Mucosa of rectum (tissue), 2 donors: ENCODE results near the gene TLE6.
"Not testable (repeated sequence)": the region's sequence is repeated elsewhere in the genome, so short reads cannot be mapped to it uniquely, and the experiment has no call there.

Experiments used
- H3K27ac ChIP-seq, 2 donors: one replicate each; pipeline ENCODE4 v1.7.0; 2013; ENCODE audit warnings: inconsistent platforms in 2 of 2, low read depth in 2 of 2, low read length in 2 of 2
- H3K27me3 ChIP-seq, 2 donors: one replicate each; pipeline ENCODE4 v1.7.0; 2013; ENCODE audit warnings: low read length in 2 of 2; ENCODE audit not compliant: control insufficient read depth in 2 of 2, insufficient read depth in 2 of 2
- H3K36me3 ChIP-seq, 2 donors: one replicate each; pipeline ENCODE4 v1.7.0; 2013; ENCODE audit warnings: low read length in 2 of 2; ENCODE audit not compliant: control insufficient read depth in 2 of 2, insufficient read depth in 2 of 2
- H3K4me1 ChIP-seq, 2 donors: one replicate each; pipeline ENCODE4 v1.7.0; 2013; ENCODE audit warnings: low read length in 2 of 2, mild to moderate bottlenecking in 1 of 2; ENCODE audit not compliant: control insufficient read depth in 2 of 2, insufficient read depth in 2 of 2
- H3K4me3 ChIP-seq, 2 donors: one replicate each; pipeline ENCODE4 v1.7.0; 2013; ENCODE audit warnings: low read length in 2 of 2
- H3K9ac ChIP-seq, 2 donors: one replicate each; pipeline ENCODE4 v1.7.0; 2013; ENCODE audit warnings: low read length in 2 of 2, low read depth in 1 of 2, mild to moderate bottlenecking in 1 of 2
- H3K9me3 ChIP-seq, 2 donors: one replicate each; pipeline ENCODE4 v1.7.0; 2013; ENCODE audit warnings: low read length in 2 of 2; ENCODE audit not compliant: control insufficient read depth in 2 of 2
- donor health status: healthy.
- donor health status: Normal muscosa, but diverticular disease.

Gene TLE6

GRCh38 chr19:2998642-2999041 lies 21.3 kb downstream of the TLE6 start:
- Histone ChIP-seq H3K36me3 (peaks cover 2 to 4% of the 10 kb centered on the region in 2 donors), H3K4me3 (no peak overlapping the region), H3K4me1 (no peaks in the 10 kb centered on the region), H3K27ac (no peak overlapping the region), H3K9ac (no peak overlapping the region), H3K9me3 (no peaks in the 10 kb centered on the region), H3K27me3 (no peaks in the 10 kb centered on the region)

GRCh38 chr19:3001235-3001800 lies 24.0 kb downstream of the TLE6 start:
- peaks cover 10 to 11% of the 10 kb centered on the region in 2 donors for H3K36me3 ChIP-seq
- no peaks in the 10 kb centered on the region for H3K9me3 ChIP-seq
- H3K27me3 ChIP-seq = no peaks in the 10 kb centered on the region
- no peak overlapping the region for H3K27ac ChIP-seq
- no peak overlapping the region for H3K9ac ChIP-seq
- H3K4me1 ChIP-seq = no peaks in the 10 kb centered on the region
- no peak overlapping the region for H3K4me3 ChIP-seq

GRCh38 chr19:3003046-3003445 lies 25.7 kb downstream of the TLE6 start:
- Histone ChIP-seq H3K36me3 (peaks cover 11 to 12% of the 10 kb centered on the region in 2 donors), H3K27me3 (no peaks in the 10 kb centered on the region), H3K4me1 (no peaks in the 10 kb centered on the region)

GRCh38 chr19:3004522-3004921 lies 27.2 kb downstream of the TLE6 start:
- Histone ChIP-seq H3K9me3 (no peaks in the 10 kb centered on the region), H3K27ac (no peak overlapping the region), H3K9ac (no peak overlapping the region), H3K36me3 (peaks cover 15 to 20% of the 10 kb centered on the region in 2 donors), H3K4me3 (no peak overlapping the region), H3K4me1 (no peaks in the 10 kb centered on the region), H3K27me3 (no peaks in the 10 kb centered on the region)

More at GRCh38 chr19:3003046-3003445, 25.7 kb downstream of the TLE6 start:
- H3K4me3 ChIP-seq = no peak overlapping the region
- H3K27ac ChIP-seq = no peak overlapping the region
- H3K9me3 ChIP-seq = no peaks in the 10 kb centered on the region
- H3K9ac ChIP-seq = no peak overlapping the region

- H3K36me3 ChIP-seq = peaks cover 18 to 20% of the 10 kb centered on the region in 2 donors
- no peaks in the 10 kb centered on the region for H3K9me3 ChIP-seq
- H3K27me3 ChIP-seq = no peaks in the 10 kb centered on the region
- H3K27ac ChIP-seq = no peak overlapping the region
- H3K9ac ChIP-seq = no peak overlapping the region
- no peaks in the 10 kb centered on the region for H3K4me1 ChIP-seq
- no peak overlapping the region for H3K4me3 ChIP-seq
These were observed 28.0 kb downstream of the TLE6 start for GRCh38 chr19:3005345-3005744.

GRCh38 chr19:3006075-3006767 lies 28.9 kb downstream of the TLE6 start:
- no peaks in the 10 kb centered on the region for H3K4me1 ChIP-seq
- H3K27ac ChIP-seq = no peak overlapping the region
- no peaks in the 10 kb centered on the region for H3K9me3 ChIP-seq
- H3K27me3 ChIP-seq = no peaks in the 10 kb centered on the region
- H3K9ac ChIP-seq = no peak overlapping the region
- H3K4me3 ChIP-seq = no peak overlapping the region
- H3K36me3 ChIP-seq = peaks cover 24% of the 10 kb centered on the region in 2 donors

GRCh38 chr19:3007975-3008374 lies 30.6 kb downstream of the TLE6 start:
- H3K4me3 ChIP-seq = no peak overlapping the region
- no peaks in the 10 kb centered on the region for H3K27me3 ChIP-seq
- peaks cover 21 to 26% of the 10 kb centered on the region in 2 donors for H3K36me3 ChIP-seq
- H3K9me3 ChIP-seq = no peaks in the 10 kb centered on the region
- no peak overlapping the region for H3K9ac ChIP-seq
- H3K27ac ChIP-seq = no peak overlapping the region
- H3K4me1 ChIP-seq = no peaks in the 10 kb centered on the region

GRCh38 chr19:3008994-3009393 lies 31.6 kb downstream of the TLE6 start:
- Histone ChIP-seq H3K9ac (no peak overlapping the region), H3K4me3 (no peak overlapping the region), H3K36me3 (peaks cover 21 to 26% of the 10 kb centered on the region in 2 donors), H3K27ac (no peak overlapping the region), H3K9me3 (no peaks in the 10 kb centered on the region), H3K27me3 (no peaks in the 10 kb centered on the region), H3K4me1 (no peaks in the 10 kb centered on the region)

GRCh38 chr19:3010871-3011270 lies 33.5 kb downstream of the TLE6 start:
- Histone ChIP-seq H3K9me3 (no peaks in the 10 kb centered on the region), H3K4me3 (no peak overlapping the region), H3K27me3 (no peaks in the 10 kb centered on the region), H3K4me1 (no peaks in the 10 kb centered on the region), H3K9ac (no peak overlapping the region), H3K36me3 (peaks cover 18 to 21% of the 10 kb centered on the region in 2 donors), H3K27ac (no peak overlapping the region)

- H3K36me3 ChIP-seq = peaks cover 18 to 21% of the 10 kb centered on the region in 2 donors
- not testable (repeated sequence) for H3K9me3 ChIP-seq, H3K9ac ChIP-seq, H3K4me3 ChIP-seq, H3K27me3 ChIP-seq, H3K4me1 ChIP-seq, H3K27ac ChIP-seq
These were observed 34.7 kb downstream of the TLE6 start for GRCh38 chr19:3012059-3012458.
